K562 (cell line): ENCODE data around the gene BCL2L1. TPM values are rescaled to one million over a fixed set of nuclear protein-coding genes. Genes with fewer than 3 reads are reported as not detected.

Experiments used
- ATF1 ChIP-seq, 2 experiments: fragments of 450-650 bp in 1 of 2; IDR thresholded peaks; 2 replicates each; pipeline ENCODE4 v1.6.1; 2016; ENCODE audit warnings: missing compliant biosample characterization in 1 of 2, missing genetic modification characterization in 1 of 2
- CXXC5 ChIP-seq: fragments of 250-450 bp; sonication (Bioruptor Pico); IDR thresholded peaks from 2 replicates; pipeline ENCODE4 v1.8.0; 2022; ENCODE audit warnings: inconsistent platforms, mild to moderate bottlenecking, moderate library complexity
- DNMT1 ChIP-seq: fragments of 450-650 bp; IDR thresholded peaks from 2 replicates; pipeline ENCODE4 v1.6.1; 2016; ENCODE audit warnings: antibody characterized with exemption, mild to moderate bottlenecking
- FOSL1 ChIP-seq: fragments of 200-800 bp; sonication (Bioruptor generic); conservative IDR thresholded peaks from 2 replicates; pipeline ENCODE4 v1.6.1; 2016; ENCODE audit warnings: missing genetic modification characterization, missing compliant biosample characterization
- HSF4 ChIP-seq: fragments of 250-450 bp; sonication (Bioruptor Pico); IDR thresholded peaks from 2 replicates; pipeline ENCODE4 v2.1.2; 2022; ENCODE audit warnings: mild to moderate bottlenecking, moderate library complexity, borderline replicate concordance
- KHSRP ChIP-seq: fragments of 450-650 bp; IDR thresholded peaks from 2 replicates; pipeline ENCODE4 v1.6.1; 2017
- KLF10 ChIP-seq: fragments of 250-450 bp; sonication (Bioruptor Pico); IDR thresholded peaks from 2 replicates; pipeline ENCODE4 v1.6.1; 2021; ENCODE audit warnings: matching md5 sums
- MAFK ChIP-seq: IDR thresholded peaks from 2 replicates; pipeline ENCODE4 v1.6.1; 2011; ENCODE audit warnings: low read length, improper control_type of control experiment
- MCM3 ChIP-seq: fragments of 450-650 bp; IDR thresholded peaks from 2 replicates; pipeline ENCODE4 v1.6.1; 2016
- NCOA4 ChIP-seq: fragments of 450-650 bp; IDR thresholded peaks from 2 replicates; pipeline ENCODE4 v1.6.1; 2018; ENCODE audit warnings: mild to moderate bottlenecking; ENCODE audit not compliant: partially characterized antibody
- NCOR1 ChIP-seq: fragments of 450-650 bp; IDR thresholded peaks from 2 replicates; pipeline ENCODE4 v1.6.1; 2016; ENCODE audit warnings: mild to moderate bottlenecking, moderate library complexity
- RCOR1 ChIP-seq, 2 experiments: IDR thresholded peaks; 2 replicates each; pipeline ENCODE4 v1.6.1; 2012; ENCODE audit warnings: low read depth in 2 of 2, low read length in 2 of 2, borderline replicate concordance in 1 of 2, improper control_type of control experiment in 1 of 2
- SMAD4 ChIP-seq: fragments of 250-450 bp; sonication (Bioruptor Pico); conservative IDR thresholded peaks from 2 replicates; pipeline ENCODE4 v1.8.0; 2021; ENCODE audit warnings: inconsistent platforms, mild to moderate bottlenecking, moderate library complexity
- TGIF2 ChIP-seq: sonication (generic); formaldehyde crosslinking; IDR thresholded peaks from 2 replicates; pipeline ENCODE4 v1.8.1; 2022; ENCODE audit warnings: mild to moderate bottlenecking, missing genetic modification reagents, moderate library complexity
- TOE1 ChIP-seq, 2 experiments: fragments of 450-650 bp in 1 of 2; sonication (generic) in 1 of 2; formaldehyde crosslinking in 1 of 2; IDR thresholded peaks; 2 replicates each; pipeline versions ENCODE4 v1.7.1 to v1.8.0; 2016 to 2022; ENCODE audit warnings: borderline replicate concordance in 2 of 2, mild to moderate bottlenecking in 2 of 2, antibody characterized with exemption in 1 of 2, inconsistent platforms in 1 of 2, low read depth in 1 of 2, missing genetic modification reagents in 1 of 2, moderate library complexity in 1 of 2
- U2AF1 ChIP-seq: fragments of 200-400 bp; formaldehyde crosslinking; optimal IDR thresholded peaks from 2 replicates; pipeline ENCODE3; 2017; ENCODE audit warnings: mild to moderate bottlenecking, low read depth, low read length, moderate library complexity
- XRCC3 ChIP-seq: fragments of 450-650 bp; IDR thresholded peaks from 2 replicates; pipeline ENCODE4 v1.6.1; 2017; ENCODE audit warnings: mild to moderate bottlenecking, moderate library complexity
- polyA plus RNA-seq, 8 experiments: library from polyadenylated mRNA; depleted of rRNA in 4 of 8; stranded (reverse) in 5 of 8; unstranded in 3 of 8; fragments of >200 nt; fragmentation: Nextera tagmentation in 2 of 8; fragmentation: Illumina TruSeq in 1 of 8; extraction: Ambion mirVana in 2 of 8; extraction: Trizol in 1 of 8; gene quantifications; 2 replicates each; pipeline versions ENCODE4 v1.2.1 to v1.2.3, GENCODE V29; 2011 to 2014; ENCODE audit warnings: inconsistent platforms in 1 of 8, missing spikeins in 1 of 8
- total RNA-seq, 7 experiments: library from RNA; depleted of rRNA in 6 of 7; stranded (reverse); fragments of >200 nt in 6 of 7; fragmentation: Illumina TruSeq in 2 of 7; extraction: Trizol in 2 of 7; gene quantifications; 2 replicates each; pipeline versions ENCODE4 v1.2.1 to v1.2.3, GENCODE V29; 2011 to 2021; ENCODE audit warnings: low replicate concordance in 1 of 7
- TF ChIP-seq, protein P1 (sequence below): sonication (generic); formaldehyde crosslinking; IDR thresholded peaks from 2 replicates; pipeline ENCODE4 v1.9.0; 2022; ENCODE audit warnings: mild to moderate bottlenecking, missing genetic modification reagents
- TF ChIP-seq, protein P2 (sequence below): fragments of 250-450 bp; sonication (Bioruptor Pico); IDR thresholded peaks from 2 replicates; pipeline ENCODE4 v1.8.0; 2021; ENCODE audit warnings: mild to moderate bottlenecking, moderate library complexity
- TF ChIP-seq, protein P3 (sequence below): IDR thresholded peaks from 2 replicates; pipeline ENCODE4 v1.6.1; 2014; ENCODE audit warnings: antibody characterized with exemption
- TF ChIP-seq, protein P4 (sequence below): fragments of 250-450 bp; sonication (Bioruptor Pico); IDR thresholded peaks from 2 replicates; pipeline ENCODE4 v1.5.1; 2021; ENCODE audit warnings: mild to moderate bottlenecking
- TF ChIP-seq, protein P5 (sequence below): fragments of 200-800 bp; sonication (Bioruptor generic); IDR thresholded peaks from 2 replicates; pipeline ENCODE4 v1.6.1; 2017; ENCODE audit warnings: missing genetic modification characterization, missing compliant biosample characterization

BCL2L1 gene
- total and polyA plus RNA-seq, 9 of the 15 experiments (the other 6 are each of a cell fraction or from before 2014, with no cell fraction given): 3.3 to 182 (median 120) TPM

DNA sequence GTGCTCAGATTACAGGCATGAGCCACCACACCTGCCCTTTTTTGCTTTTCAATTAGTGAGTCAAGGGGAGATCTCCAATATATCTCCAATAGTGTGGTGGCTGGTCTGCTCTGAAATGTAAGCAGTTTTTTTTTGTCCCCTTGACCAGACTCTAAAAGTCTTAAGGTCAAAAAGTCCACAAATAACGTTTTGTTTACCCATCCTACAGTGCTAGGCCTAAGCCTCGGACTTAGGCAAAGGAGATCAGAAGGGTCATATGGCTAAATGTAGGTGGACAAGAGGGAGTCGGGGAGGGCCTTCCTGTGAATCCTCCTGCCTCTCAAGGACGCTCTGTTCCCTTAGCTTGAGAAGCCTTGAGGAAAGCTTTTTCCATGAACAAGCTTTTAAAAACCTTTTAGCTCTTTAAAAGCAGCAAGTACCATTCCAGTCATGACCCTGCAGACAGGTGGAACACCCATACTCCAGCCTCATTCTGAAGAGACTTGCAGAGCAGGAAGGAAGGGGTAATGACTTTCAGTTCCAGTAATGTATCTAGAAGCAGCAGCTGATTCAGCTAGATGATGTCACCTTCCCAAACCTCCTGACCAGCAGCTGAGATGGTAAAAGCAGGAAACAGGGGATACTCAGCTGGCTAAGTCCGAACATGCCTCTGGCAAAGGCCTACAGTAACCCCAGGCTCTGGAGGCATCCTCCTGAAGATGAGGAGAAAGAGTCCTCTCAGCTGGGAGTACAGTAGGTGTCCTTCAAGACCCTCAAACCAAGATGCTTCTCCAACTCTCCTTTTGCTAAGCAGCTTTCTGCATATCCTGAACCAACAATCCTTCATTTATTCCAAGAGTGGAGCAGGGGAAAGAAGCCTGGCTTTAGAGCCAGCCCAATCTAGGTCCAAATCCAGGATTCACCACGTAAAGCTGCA, 23.6 kb downstream of the BCL2L1 start (continued):
- TF ChIP-seq, protein P1, sequence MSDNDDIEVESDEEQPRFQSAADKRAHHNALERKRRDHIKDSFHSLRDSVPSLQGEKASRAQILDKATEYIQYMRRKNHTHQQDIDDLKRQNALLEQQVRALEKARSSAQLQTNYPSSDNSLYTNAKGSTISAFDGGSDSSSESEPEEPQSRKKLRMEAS (CRISPR knock-in tag): no peak
- TF ChIP-seq NCOR1 (no peak), SMAD4 (CRISPR knock-in tag) (peak; percentile 48), TGIF2 (CRISPR knock-in tag) (no peak), FOSL1 (tag) (peak; percentile 80), KLF10 (CRISPR knock-in tag) (no peak), RCOR1 (IDR thresholded peaks at IDR 0.05; ENCODE audit: borderline replicate concordance in 1 of 2, low read depth in 2 of 2, low read length in 2 of 2) (peak in 1 of 2 experiments; percentile 44; a peak in 1 of 4 replicates), NCOA4 (no peak), ATF1 (CRISPR knock-in tag; IDR thresholded peaks at IDR 0.05) (no peak), ATF1 (tag; IDR thresholded peaks at IDR 0.05) (peak; percentile 25; the same call in 1 of the 2 replicates), MAFK (peak; percentile 66), MCM3 (no peak), KHSRP (no peak), TOE1 (IDR thresholded peaks at IDR 0.05; ENCODE audit: borderline replicate concordance) (peak; percentile 67; the same call in 1 of the 2 replicates), TOE1 (CRISPR knock-in tag; IDR thresholded peaks at IDR 0.05; ENCODE audit: borderline replicate concordance, low read depth) (no peak), DNMT1 (no peak), XRCC3 (no peak), U2AF1 (no peak), CXXC5 (CRISPR knock-in tag) (peak; percentile 50), HSF4 (0 out of 2 replicates have a peak, but pooled peaks have one; percentile 24)
- TF ChIP-seq, protein P2, sequence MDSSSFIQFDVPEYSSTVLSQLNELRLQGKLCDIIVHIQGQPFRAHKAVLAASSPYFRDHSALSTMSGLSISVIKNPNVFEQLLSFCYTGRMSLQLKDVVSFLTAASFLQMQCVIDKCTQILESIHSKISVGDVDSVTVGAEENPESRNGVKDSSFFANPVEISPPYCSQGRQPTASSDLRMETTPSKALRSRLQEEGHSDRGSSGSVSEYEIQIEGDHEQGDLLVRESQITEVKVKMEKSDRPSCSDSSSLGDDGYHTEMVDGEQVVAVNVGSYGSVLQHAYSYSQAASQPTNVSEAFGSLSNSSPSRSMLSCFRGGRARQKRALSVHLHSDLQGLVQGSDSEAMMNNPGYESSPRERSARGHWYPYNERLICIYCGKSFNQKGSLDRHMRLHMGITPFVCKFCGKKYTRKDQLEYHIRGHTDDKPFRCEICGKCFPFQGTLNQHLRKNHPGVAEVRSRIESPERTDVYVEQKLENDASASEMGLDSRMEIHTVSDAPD (CRISPR knock-in tag): no peak
- TF ChIP-seq, protein P3, sequence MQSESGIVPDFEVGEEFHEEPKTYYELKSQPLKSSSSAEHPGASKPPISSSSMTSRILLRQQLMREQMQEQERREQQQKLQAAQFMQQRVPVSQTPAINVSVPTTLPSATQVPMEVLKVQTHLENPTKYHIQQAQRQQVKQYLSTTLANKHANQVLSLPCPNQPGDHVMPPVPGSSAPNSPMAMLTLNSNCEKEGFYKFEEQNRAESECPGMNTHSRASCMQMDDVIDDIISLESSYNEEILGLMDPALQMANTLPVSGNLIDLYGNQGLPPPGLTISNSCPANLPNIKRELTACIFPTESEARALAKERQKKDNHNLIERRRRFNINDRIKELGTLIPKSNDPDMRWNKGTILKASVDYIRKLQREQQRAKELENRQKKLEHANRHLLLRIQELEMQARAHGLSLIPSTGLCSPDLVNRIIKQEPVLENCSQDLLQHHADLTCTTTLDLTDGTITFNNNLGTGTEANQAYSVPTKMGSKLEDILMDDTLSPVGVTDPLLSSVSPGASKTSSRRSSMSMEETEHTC: peak; percentile 67; the same call in 1 of the 2 replicates
- TF ChIP-seq, protein P4, sequence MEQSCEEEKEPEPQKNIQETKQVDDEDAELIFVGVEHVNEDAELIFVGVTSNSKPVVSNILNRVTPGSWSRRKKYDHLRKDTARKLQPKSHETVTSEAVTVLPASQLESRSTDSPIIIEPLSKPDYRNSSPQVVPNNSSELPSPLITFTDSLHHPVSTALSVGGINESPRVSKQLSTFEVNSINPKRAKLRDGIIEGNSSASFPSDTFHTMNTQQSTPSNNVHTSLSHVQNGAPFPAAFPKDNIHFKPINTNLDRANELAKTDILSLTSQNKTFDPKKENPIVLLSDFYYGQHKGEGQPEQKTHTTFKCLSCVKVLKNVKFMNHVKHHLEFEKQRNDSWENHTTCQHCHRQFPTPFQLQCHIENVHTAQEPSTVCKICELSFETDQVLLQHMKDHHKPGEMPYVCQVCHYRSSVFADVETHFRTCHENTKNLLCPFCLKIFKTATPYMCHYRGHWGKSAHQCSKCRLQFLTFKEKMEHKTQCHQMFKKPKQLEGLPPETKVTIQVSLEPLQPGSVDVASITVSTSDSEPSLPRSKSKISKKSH (CRISPR knock-in tag): no peak
- TF ChIP-seq, protein P5, sequence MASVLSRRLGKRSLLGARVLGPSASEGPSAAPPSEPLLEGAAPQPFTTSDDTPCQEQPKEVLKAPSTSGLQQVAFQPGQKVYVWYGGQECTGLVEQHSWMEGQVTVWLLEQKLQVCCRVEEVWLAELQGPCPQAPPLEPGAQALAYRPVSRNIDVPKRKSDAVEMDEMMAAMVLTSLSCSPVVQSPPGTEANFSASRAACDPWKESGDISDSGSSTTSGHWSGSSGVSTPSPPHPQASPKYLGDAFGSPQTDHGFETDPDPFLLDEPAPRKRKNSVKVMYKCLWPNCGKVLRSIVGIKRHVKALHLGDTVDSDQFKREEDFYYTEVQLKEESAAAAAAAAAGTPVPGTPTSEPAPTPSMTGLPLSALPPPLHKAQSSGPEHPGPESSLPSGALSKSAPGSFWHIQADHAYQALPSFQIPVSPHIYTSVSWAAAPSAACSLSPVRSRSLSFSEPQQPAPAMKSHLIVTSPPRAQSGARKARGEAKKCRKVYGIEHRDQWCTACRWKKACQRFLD (CRISPR knock-in tag): peak; percentile 75; the same call in 1 of the 2 replicates
